ENCODE measurements around the gene ADARB2.
"Not testable (repeated sequence)": the region's sequence is repeated elsewhere in the genome, so short reads cannot be mapped to it uniquely, and the experiment has no call there.

ADARB2 gene

DNA sequence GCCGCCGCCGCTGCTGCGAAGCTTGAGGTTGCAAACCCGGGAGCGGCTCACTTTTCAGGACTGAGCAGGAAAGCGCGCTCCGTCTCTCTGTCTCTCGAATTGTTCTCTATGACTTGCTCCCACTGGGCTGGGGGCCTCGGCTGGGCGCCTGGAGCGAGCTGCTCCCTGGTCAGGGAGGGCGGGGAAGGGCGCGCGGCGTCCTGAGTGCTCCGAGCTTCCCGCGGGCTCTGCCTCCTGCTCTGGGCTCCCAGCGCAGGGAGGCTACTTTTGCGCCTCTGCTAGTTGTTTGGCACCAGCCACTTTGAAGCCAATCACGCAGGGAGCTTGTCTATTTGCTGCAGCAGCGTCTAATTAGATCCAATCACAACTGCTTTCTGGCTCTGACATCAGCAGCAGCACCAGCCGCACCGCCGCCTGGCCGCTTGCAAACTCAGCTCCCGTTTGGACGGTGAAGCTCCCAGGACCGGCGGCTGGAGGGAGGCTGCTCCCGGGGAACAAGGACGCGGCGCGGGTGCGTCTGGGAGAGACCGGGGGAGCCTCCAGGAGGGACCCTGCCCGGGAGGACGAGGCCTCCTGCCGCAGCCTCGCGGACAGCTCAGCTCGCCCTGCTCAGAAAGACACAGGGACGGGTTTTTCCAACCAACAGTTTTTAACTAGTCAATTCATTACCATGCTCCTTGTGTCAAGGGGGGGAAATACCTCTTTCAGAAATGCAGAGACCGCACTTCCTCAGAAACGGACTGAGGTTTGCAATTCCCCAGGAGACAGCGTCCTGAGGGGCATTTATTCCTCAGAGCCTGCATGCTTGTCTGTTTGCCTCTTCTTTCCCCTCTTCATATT lies at the start of gene ADARB2:
TSS of gene ADARB2 (minus strand) at position 304 of the 840 bp plus-strand sequence.
- peak; percentile 86 for DNase-seq

DNA sequence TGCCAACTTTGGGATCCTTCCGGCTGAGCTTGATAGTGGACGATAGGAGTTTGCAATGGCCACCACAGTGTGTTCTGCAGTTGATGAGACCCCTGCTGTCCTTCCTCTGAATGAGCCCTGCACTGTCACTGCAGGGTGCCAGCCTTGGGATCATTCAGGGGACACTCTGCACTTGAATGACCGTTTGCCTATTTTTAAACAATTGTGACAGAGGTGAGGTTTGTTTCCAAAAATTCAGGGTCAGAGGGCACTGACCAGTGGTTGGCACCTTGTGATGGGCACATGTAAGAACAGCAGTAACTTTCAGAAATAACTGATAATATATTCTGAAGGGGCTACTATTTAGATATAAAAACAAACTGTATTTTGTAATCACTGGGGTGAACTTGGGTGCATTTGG lies 48.5 kb upstream of the ADARB2 start:
- no peak for DNase-seq

DNA sequence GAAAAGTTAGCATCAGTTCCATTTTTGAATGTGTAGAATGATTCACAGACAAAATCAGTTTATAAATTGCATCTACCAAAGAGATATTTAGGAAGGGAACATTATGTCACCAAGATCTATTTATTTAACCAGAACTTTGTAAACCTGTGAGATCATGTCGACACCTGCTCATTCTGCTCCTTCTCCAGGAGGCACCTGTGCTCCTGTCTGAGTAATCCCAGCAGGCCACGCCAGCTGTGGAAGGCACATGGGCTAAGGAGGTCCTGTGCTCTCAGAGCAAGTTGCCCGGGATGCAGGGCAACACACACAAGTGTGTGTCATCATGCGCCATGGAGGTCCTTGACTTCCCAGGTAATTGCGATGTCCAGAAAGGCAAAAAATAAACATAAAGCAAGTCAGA lies 45.5 kb upstream of the ADARB2 start:
- no peak for DNase-seq

DNA sequence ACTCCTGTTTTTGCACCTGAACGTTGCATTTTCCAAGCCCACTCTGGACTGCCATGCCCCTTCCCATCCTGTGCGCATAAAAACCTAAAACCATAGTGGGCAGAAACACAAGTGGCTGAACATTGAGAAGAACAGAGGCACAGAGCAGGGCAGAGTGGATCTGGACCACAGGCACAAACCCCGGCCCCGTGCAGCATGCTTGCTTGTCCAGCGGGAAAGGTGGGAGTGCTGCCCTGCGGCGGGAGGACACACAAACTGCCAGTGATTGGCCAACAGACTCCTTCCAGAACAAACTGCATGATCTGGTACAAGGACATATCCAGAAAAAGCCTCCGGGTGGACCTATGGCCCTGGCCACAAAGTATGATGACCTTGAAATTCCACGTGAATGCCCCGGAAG lies 42.5 kb upstream of the ADARB2 start:
- DNase-seq = no peak

DNA sequence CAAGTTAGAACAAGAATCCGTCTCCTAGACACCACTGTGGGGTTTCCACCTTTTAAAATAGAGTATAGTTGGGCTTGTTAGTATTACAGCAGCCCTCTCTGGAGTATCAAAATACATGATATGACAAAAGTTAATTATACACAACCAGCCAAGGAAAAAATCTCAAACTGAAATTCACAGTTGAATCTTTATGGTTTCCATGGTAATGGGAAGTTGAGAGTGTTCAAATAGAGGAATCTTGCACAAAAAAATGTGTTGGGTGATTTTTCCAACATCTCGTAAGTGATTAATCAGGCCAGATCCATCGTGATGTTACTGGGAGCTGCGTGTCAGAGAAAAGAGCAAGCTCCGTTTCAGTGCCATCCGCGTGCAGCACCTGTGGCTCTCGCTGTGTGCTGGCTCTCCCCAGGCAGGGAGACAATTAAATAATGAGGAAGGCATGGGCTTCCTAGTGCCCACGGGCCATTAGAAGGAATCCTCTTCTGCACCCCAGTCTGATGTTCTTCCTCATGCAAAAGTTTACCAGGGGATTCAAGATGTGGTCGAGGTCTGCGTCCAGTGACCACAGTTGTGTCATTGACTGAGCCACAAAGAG lies 41.1 kb upstream of the ADARB2 start:
- DNase-seq = no peak

DNA sequence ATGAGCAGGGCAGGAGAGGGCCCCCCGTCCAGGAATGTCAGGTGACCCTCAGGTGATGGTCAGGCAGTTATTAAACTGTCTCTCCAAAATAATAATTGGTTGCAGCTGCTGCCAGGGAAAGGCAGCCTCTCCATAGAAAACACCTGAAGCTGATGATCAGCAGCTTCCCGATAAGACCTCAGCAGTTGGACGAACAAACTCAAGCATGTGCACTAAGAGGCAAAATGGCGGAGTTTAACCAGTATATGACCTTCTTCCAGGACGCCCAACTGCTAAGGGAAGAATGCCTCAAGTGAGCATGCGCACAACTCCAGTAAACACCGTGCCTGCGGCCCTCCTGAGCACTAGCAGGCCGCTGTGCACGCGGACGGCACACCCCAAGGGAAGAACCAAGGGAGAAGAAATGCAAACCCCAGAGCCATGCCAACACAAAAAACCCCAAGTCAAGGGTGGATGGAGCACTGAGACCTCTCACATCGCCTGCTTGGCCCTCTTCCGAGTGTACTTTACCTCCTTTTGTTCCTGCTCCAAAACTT lies 38.9 kb upstream of the ADARB2 start:
- no peak for DNase-seq

DNA sequence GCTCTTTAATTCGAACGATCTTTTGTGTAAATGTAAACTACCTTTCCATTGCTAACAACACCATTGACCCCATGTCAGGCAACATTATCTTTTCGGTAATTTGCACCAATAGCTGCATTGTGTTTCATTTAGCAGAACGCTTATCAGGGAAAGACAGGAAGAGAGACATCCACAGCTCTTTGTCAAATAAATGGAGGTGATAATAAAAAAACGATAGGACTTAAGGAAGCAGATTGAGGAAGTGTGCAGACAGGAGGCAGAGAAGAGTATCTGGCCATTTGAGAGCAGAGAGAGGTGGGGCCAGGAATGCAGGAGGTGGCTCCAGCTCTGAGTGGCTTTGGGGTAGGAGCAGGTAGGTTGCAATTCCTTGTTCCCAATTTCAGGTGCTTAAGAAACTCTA lies 37.5 kb upstream of the ADARB2 start:
- no peak for DNase-seq

DNA sequence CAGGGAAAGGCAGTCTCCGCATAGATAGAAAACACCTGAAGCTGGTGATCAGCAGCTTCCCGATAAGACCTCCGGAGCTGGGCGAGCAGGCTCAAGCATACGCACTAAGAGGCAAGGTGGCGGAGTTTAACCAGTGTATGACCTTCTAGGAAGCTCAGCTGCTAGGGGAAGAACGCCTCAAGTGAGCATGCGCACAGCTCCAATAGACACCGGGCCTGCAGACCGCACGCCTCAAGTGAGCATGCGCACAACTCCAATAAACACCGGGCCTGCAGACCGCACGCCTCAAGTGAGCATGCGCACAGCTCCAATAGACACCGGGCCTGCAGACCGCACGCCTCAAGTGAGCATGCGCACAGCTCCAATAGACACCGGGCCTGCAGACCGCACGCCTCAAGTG lies 35.9 kb upstream of the ADARB2 start:
- DNase-seq = not testable (repeated sequence)

DNA sequence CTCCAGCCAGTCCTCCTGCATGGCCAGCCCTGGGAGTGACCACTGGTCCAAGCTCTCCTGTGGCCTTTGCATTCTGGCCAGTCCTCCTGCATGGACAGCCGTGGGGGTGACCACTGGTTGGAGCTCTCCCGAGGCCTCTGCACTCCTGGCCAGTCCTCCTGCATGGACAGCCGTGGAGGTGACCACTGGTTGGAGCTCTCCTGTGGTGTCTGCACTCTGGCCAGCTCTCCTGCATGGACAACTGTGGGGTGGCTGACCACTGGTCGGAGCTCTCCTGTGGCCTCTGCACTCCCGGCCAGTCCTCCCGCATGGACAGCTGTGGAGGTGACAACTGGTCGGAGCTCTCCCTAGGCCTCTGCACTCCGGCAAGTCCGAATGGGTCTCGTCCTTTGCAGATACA lies 28.7 kb upstream of the ADARB2 start:
- DNase-seq = no peak

DNA sequence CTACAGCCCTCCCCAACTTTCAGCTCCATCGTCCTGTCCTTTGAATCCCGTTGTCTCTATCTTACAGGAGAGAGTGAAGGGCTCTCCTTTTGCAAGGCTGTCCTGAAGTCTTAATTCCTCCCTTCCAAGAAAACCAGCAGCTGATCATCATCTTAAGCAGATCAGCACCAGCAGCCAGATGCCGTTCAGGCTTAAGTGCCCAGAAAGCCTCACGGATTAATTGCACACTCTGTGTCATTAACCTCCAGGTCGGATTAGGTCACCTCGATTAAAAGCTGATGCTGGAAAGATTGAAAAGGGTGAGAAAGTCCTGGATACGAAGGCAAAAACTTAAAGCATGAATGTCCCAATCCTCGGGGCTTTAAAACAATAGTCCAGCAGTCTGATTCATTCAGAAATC lies 24.8 kb upstream of the ADARB2 start:
- DNase-seq = no peak

DNA sequence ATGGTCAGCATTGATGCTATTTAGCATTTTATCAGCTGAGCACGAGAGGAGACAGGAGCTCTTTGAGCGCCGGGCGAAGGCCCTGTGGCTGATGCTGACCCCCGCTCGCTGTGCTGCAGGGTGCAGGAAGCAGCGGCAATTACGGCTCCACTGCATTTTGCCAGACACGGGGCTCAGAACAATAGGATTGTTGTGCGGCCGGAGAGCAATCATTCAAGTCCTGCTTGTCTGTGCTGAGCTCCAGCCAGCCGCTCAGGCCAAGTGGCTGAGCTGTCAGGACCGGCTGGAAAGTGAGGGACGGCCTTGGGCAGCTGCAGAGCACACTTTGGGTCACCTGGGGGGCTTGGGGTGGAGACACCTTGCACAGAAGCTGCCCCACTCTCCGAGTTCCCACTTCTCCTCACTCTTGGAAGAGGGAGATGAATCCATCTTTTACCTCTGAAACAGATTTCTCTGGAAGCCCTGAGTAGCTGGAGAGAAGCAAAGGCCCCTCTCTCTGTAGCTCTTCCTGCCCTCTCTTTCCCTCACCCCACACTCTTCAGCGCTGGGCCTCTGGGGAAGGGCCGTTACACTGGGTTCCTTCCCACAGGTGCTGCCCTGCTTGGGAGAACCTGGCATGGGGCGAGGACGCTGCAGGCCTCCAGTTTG lies 17.3 kb upstream of the ADARB2 start:
- DNase-seq = no peak

DNA sequence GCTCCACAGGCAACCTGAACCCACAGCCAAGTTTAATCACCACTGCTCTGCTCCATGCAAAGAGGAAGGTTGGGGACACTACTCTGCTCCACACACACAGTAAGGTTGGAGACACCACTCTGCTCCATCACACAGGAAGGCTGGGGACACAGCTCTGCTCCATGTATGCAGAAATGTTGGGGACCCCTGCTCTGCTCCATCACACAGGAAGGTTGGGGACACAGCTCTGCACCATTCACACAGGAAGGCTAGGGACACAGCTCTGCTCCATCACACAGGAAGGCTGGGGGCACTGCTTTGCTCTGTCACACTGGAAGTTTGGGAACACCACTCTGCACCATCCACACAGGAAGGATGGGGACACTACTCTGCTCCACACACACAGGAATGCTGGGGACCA lies 14.8 kb upstream of the ADARB2 start:
- DNase-seq = no peak

DNA sequence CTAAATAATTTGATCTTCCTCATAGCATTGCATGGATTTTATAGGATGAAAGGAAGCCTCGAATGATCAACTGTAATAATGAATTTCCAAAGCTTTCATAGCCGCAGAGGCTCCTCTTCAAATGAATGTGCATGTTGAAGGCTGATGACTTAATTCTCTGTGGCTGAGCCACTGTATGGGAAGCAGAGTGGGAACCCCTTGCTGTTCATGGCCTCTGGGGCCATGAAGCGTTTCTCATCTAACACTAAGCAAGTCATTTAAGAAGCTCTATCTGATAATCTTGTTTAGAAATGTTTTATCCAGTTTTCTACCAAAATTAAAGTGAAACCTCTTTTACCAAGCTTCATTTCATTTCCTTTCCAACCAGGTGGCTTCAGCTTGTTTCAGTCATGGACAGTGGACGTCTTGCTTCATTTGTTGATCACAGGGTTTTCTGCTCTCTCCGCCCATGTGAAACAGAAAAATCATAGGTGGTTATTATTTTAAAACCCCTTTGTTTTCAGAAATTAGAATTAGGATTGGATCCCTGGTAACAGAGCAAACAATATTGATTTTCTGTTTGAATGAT lies 10.3 kb upstream of the ADARB2 start:
- DNase-seq = no peak

DNA sequence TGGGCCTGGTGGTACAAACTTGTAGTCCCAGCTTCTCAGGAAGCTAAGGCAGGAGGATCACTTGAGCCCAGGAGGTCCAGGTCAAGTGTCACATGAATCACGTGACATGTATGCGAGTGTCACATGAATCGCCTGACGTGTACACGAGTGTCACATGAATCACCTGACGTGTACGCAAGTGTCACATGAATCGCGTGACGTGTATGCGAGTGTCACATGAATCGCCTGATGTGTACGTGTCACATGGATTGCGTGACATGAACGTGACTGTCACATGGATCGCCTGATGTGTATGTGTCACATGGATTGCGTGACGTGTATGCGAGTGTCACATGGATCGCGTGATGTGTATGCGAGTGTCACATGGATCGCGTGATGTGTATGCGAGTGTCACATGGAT lies 9.5 kb upstream of the ADARB2 start:
- no peak for DNase-seq

DNA sequence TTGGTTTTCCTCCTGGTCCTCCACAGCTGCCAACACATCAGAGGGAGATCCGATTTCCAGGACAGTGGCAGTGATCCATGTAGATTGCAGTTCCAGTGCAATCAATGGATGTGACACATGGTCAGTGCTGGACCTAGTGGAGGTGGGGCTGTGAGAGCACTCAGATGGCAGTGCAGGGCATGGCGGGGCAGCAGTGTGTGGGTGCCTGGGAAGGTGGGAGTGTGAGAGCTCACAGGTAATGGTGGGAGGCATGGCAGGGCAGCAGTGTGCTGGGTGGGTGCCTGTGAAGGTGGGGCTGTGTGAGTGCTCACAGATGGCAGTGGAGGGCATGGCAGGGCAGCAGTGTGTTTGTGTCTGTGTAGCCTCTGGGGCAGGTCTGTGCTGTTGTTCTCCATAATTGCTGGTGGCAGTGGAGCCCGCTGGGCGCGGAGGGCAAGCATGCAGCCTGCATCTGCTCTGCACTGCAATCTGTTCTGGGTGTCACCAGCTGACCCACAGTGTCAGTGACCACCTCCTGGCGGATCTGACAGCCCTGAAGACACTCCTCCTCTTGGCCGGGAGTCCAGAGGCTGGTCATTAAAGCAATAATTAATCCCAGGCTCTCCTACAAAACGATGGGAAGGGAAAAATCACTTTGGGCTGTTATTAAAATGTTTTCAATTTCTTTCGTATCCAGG lies 8.6 kb upstream of the ADARB2 start:
- DNase-seq = no peak

DNA sequence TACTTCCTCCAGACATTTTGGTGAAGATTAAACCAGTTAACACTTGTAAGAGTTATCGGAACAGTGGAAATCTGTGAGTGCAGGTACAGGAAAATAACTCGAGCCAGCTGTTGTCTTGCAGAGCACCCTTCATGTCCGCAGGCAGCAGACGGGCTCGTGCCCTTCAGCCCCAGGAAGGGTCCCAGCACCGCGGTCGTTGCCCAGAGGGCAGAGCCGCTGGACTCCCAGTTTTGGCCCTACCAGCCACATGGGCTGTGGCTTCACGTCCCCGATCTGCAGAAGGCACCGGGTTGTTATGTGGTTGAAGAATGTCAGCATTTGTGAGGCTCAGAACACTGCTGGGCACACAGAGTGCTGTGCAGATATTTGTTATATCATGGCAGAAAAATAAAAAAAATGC lies 7.2 kb upstream of the ADARB2 start:
- no peak for DNase-seq

DNA sequence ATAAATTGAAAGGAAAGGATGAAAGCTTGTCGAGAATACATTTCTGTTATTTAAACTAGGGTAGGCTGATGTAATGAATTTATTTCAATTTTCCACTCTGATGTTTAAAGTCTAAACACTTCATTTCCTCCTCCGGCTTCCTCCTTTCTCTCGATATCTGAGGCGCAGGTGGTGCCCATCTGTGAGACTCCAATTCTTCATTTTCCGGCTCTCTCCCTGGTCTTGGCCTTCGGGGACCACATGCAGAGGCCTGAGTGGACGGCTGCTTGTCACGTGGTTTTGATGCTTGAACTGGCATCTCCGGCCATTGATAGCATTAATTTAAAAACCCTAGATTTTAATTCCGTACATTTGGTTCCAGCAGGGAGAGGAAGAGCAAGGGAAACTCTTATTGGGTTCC lies 5.8 kb upstream of the ADARB2 start:
- no peak for DNase-seq

DNA sequence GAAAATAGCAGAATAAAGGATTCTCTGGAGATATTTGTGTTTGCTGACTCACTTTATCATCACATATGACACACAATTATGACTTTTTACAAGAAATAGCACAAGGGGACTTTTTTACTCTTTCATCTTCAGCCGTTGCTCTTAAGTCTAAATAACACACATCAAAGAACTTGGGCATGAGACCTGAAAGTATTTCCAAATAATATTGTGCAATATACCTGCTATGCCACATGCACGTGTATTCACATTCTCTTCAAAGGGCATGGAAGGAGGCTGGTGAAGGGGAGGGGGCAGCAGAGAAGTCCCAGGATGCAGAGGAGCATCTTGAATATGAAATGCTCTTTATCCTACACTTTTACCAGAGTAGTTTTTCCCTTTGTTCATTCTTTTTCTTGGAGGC lies 4.1 kb upstream of the ADARB2 start:
- DNase-seq = no peak

DNA sequence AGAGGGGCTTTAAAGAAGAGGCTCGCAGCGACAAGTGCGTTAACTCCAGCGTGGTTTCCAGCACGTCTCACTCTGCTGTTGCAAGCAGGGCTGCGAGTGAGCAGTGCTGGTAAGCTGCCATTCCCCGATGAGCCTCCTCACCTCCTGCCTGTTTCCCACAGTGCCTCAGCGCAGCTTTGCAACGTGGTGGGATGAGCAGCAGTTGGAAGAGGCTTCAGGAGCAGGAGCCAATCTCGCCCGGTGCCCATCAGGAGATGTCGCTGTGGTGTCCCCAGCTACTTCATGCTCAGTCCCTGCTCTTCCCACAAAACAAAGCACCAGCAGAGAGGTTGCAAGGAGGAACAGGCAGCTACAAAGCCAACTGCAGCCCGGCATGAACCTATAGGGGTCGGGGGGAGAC lies 2.4 kb upstream of the ADARB2 start:
- DNase-seq = no peak

DNA sequence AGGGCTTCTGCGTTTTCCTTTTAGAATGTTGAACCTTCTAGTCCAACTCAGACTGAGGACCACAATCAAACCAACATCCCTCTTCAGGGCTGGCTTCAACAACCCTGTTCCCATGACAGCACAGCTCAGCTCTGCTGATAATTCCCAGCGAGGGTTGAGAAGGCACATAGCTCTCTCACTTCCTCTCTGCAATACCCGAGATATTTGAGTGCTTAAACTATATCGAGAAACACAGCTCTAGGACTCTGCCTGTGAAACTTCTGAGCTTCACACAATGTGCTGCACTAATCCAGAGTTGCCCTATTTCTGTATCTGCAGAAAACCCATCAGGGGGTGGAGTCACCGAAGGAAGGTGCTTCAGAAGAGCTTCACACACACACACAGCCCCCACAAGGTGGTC lies 1.6 kb upstream of the ADARB2 start:
- peak; percentile 11 for DNase-seq

DNA sequence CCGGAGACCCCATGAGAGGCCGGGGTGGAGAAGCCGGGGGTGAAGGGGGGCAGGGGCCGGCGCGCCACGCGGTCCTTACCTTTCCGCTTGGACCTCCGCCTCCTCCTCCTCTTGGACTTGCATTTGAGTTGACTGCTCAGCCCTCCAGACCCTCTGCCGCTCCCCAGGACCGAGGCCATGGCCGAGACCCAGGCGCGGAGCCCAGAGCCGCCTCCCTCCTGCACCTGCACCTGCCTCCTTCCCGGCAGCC lies 428 bp downstream of the ADARB2 start:
- no peak for DNase-seq

DNA sequence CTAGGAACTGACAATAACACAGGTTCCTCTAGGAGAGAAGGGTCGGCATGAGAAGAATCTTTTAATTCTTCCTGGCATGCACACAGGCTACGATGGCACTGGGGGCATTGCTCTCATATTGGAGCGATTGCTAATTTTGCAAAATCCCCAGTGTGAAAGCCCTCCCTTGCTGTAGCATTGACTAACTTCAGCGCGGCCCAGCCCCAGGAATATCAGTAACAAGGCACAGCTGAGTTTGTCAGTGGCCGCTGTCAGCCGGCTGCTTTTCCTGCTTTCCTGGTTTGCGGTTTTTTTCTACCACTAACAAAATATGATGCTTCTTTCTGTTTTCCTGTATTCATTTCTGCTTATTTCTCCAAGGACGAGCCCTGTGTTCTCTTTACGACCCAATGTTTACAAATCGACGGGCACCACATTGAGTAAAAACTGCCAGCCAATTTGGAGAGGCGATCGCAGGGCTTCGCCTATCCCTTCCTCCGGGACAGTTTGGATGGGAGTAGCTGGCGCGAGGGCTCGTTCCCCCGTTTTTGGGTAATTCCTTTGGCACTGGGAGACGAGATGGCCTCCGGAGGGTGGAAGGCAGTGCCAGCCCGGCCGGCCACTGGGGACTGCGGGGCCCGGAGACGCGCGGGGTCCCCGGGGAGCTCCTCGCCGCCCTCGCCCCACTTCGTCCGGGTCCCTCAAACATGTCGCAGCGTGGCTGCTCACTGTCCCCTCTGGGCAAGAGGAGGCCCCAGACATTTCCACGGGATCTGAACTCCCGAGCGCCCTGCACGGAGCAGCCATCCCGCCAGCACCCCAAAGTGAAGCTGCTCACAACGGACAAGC lies 967 bp downstream of the ADARB2 start:
- DNase-seq = no peak

DNA sequence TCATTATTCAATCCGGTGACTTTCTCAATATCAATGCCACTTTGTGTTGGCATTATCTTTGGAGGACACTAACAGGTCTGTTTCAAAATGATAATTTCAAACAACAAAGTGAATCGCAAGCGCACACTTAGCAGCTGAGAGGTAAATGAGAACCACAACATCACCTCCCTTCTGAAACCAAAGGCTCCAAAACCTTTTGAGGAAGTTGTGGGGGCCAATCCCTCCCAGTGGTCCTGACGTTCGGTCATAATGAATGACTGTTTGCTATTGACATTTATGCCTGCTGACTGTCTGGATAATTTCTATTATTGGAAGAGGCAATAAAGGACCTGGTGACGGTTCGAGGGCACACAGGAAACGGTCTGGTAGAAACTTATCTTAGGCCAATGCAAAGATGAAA lies 1.8 kb downstream of the ADARB2 start:
- DNase-seq = no peak

Data from NCI-H1436 (cell line).